H54 (cell line): ENCODE data around the gene ZNF689.

Experiments
- DNase-seq: peaks from one replicate; pipeline ENCODE4 v3.0.0; 2011; ENCODE audit warnings: low spot score, mixed read lengths; ENCODE audit not compliant: insufficient read length
- FAIRE-seq: peaks from 3 replicates; lab custom pipeline; 2011; peaks lifted over from hg19 to GRCh38; lab: Jason Lieb, UNC
- POLR2A ChIP-seq: IDR thresholded peaks from 2 replicates; pipeline ENCODE4 v1.6.1; 2011; ENCODE audit warnings: low read depth, mild to moderate bottlenecking, low read length

Gene ZNF689

GRCh38 chr16:30557957-30558788 is 52.0 kb downstream of the ZNF689 start, which contains the start of gene ZNF764:
Gene ZNF764 (minus strand): TSS chr16:30558374. CDS start chr16:30558182, 192 bp downstream.
- TF ChIP-seq POLR2A, result peak; percentile 68
- FAIRE-seq, result peak; percentile 77
- peak; percentile 94 for DNase-seq

GRCh38 chr16:30557707-30557956 is 52.6 kb downstream of the ZNF689 start:
- no peak for DNase-seq
- no peak for FAIRE-seq
- TF ChIP-seq POLR2A, result no peak

GRCh38 chr16:30556125-30556473 is 54.1 kb downstream of the ZNF689 start:
- FAIRE-seq, result no peak
- DNase-seq, result no peak

GRCh38 chr16:30555315-30556124 is 54.7 kb downstream of the ZNF689 start:
- FAIRE-seq (no peak), DNase-seq (no peak)
- TF ChIP-seq POLR2A, result no peak

More at GRCh38 chr16:30556125-30556473, 54.1 kb downstream of the ZNF689 start:
- no peak for TF ChIP-seq POLR2A

GRCh38 chr16:30554557-30555314 is 55.5 kb downstream of the ZNF689 start:
- FAIRE-seq (no peak), DNase-seq (no peak)
- no peak for TF ChIP-seq POLR2A

GRCh38 chr16:30553393-30553899 is 56.7 kb downstream of the ZNF689 start:
- no peak for TF ChIP-seq POLR2A
- DNase-seq (no peak), FAIRE-seq (no peak)

GRCh38 chr16:30552956-30553355 is 57.2 kb downstream of the ZNF689 start:
- FAIRE-seq (no peak), DNase-seq (no peak)
- TF ChIP-seq POLR2A, result no peak
